ENCODE results near the gene FGL2.
"Not testable (repeated sequence)": the region's sequence is repeated elsewhere in the genome, so short reads cannot be mapped to it uniquely, and the experiment has no call there.

FGL2 gene

GRCh38 chr7:77157446-77157845 lies 42.2 kb downstream of the FGL2 start:
- FAIRE-seq (peak; percentile 85), DNase-seq (ENCODE audit: insufficient read length, low spot score) (no peak)
- TF ChIP-seq POU2F2 (IDR thresholded peaks at IDR 0.05; ENCODE audit: low read depth, low read length) (no peak), SPI1 (IDR thresholded peaks at IDR 0.05; ENCODE audit: low read depth, low read length) (peak; percentile 57)

- FAIRE-seq, result peak; percentile 94
- DNase-seq (ENCODE audit: insufficient read length, low spot score), result not testable (repeated sequence)
Observed at GRCh38 chr7:77157034-77157433, 42.6 kb downstream of the FGL2 start.

GRCh38 chr7:77155601-77156377 lies 43.8 kb downstream of the FGL2 start:
- DNase-seq (ENCODE audit: insufficient read length, low spot score), result not testable (repeated sequence)
- FAIRE-seq, result peak; percentile 20

GRCh38 chr7:77154917-77155464 lies 44.6 kb downstream of the FGL2 start:
- FAIRE-seq, result peak; percentile 96
- peak; percentile 55 for TF ChIP-seq SPI1 (IDR thresholded peaks at IDR 0.05; ENCODE audit: low read depth, low read length)
- not testable (repeated sequence) for DNase-seq (ENCODE audit: insufficient read length, low spot score)

GRCh38 chr7:77152232-77152631 lies 47.4 kb downstream of the FGL2 start:
- not testable (repeated sequence) for FAIRE-seq; DNase-seq (ENCODE audit: insufficient read length, low spot score)

All from GM12891 (cell line).